Naive thymus-derived CD4-positive, alpha-beta T cell (primary cell): ENCODE results near the gene TLR8. TPM values are rescaled to one million over a fixed set of nuclear protein-coding genes. Genes with fewer than 3 reads are reported as not detected.

Source experiments
- ATAC-seq: fragments of 150-1000 bp; cut with Tn5 transposase; 2 replicates; pipeline ENCODE4 v1.10.0; 2021; ENCODE audit warnings: mild to moderate bottlenecking, moderate library complexity
- CTCF ChIA-PET: fragments of 350-600 bp; sonication (Branson Sonifier 250); formaldehyde crosslinking; loops from one replicate; lab custom pipeline; 2021; ENCODE audit warnings: antibody characterized with exemption; lab: Charles Lee
- POLR2A ChIA-PET: fragments of 350-600 bp; sonication (Branson Sonifier 250); formaldehyde crosslinking; loops from one replicate; lab custom pipeline; 2021; ENCODE audit warnings: antibody characterized with exemption, inconsistent platforms; lab: Charles Lee
- DNase-seq, 9 donors: peaks; one replicate each; pipeline versions ENCODE4 v3.0.0 to v3.0.0-alpha.2; 2020 to 2022; ENCODE audit warnings: mixed read lengths in 1 of 9
- H3K27ac ChIP-seq: one replicate; pipeline ENCODE4 v1.7.0; 2013; ENCODE audit warnings: mild to moderate bottlenecking, low read depth, low read length, moderate library complexity
- H3K27me3 ChIP-seq, 2 donors: one replicate each; pipeline ENCODE4 v1.7.0; 2013; ENCODE audit warnings: low read length in 2 of 2, mild to moderate bottlenecking in 2 of 2, moderate library complexity in 2 of 2; ENCODE audit not compliant: control insufficient read depth in 2 of 2, insufficient read depth in 2 of 2
- H3K36me3 ChIP-seq, 3 experiments: 1 replicate in 2 of 3; 2 replicates in 1 of 3; pipeline ENCODE4 v1.7.0; 2013; ENCODE audit warnings: low read length in 3 of 3, mild to moderate bottlenecking in 3 of 3, moderate library complexity in 1 of 3; ENCODE audit not compliant: insufficient read depth in 3 of 3, control insufficient read depth in 2 of 3
- H3K4me1 ChIP-seq, 2 donors: one replicate each; pipeline ENCODE4 v1.7.0; 2013; ENCODE audit warnings: low read length in 2 of 2, mild to moderate bottlenecking in 2 of 2, moderate library complexity in 1 of 2; ENCODE audit not compliant: control insufficient read depth in 2 of 2, insufficient read depth in 2 of 2
- H3K4me3 ChIP-seq: 2 replicates; pipeline ENCODE4 v1.7.0; 2013; ENCODE audit warnings: mild to moderate bottlenecking, low read length
- H3K9me3 ChIP-seq, 3 experiments: 1 replicate in 2 of 3; 2 replicates in 1 of 3; pipeline ENCODE4 v1.7.0; 2013; ENCODE audit warnings: low read length in 3 of 3; ENCODE audit not compliant: control insufficient read depth in 2 of 3
- H3K27ac Mint-ChIP-seq, 9 donors: one replicate each; pipeline ENCODE4 v1.8.0; 2020 to 2022; ENCODE audit warnings: mixed read lengths in 9 of 9, mild to moderate bottlenecking in 8 of 9, moderate library complexity in 5 of 9, inconsistent platforms in 2 of 9
- H3K27me3 Mint-ChIP-seq, 5 donors: one replicate each; pipeline ENCODE4 v1.8.0; 2021 to 2022; ENCODE audit warnings: mixed read lengths in 5 of 5, mild to moderate bottlenecking in 1 of 5
- H3K36me3 Mint-ChIP-seq, 5 donors: one replicate each; pipeline ENCODE4 v1.8.0; 2020 to 2022; ENCODE audit warnings: mixed read lengths in 5 of 5, mild to moderate bottlenecking in 3 of 5, inconsistent platforms in 1 of 5
- H3K4me1 Mint-ChIP-seq, 7 donors: one replicate each; pipeline ENCODE4 v1.8.0; 2020 to 2022; ENCODE audit warnings: mixed read lengths in 7 of 7, mild to moderate bottlenecking in 3 of 7, inconsistent platforms in 1 of 7
- H3K4me3 Mint-ChIP-seq, 10 donors: one replicate each; pipeline ENCODE4 v1.8.0; 2020 to 2022; ENCODE audit warnings: mild to moderate bottlenecking in 10 of 10, mixed read lengths in 10 of 10, moderate library complexity in 6 of 10, inconsistent platforms in 2 of 10
- H3K9me3 Mint-ChIP-seq, 11 donors: one replicate each; pipeline ENCODE4 v1.8.0; 2020 to 2022; ENCODE audit warnings: mixed read lengths in 11 of 11, mild to moderate bottlenecking in 4 of 11, inconsistent platforms in 1 of 11, moderate library complexity in 1 of 11
- intact Hi-C, 2 donors: fragments of 100-400 bp; cut with micrococcal nuclease; formaldehyde crosslinking; loops; one replicate each; pipeline ENCODE4 v1.15.1; 2023
- polyA plus RNA-seq, 2 donors: library from polyadenylated mRNA; unstranded; fragments of 300-500 nt; fragmentation: Illumina TruSeq; gene quantifications; one replicate each; pipeline ENCODE4 v1.2.3, GENCODE V29; 2021
- total RNA-seq, 6 experiments: library from RNA in 5 of 6; stranded (reverse) in 5 of 6; gene quantifications; 1 replicate in 5 of 6; 2 replicates in 1 of 6; pipeline ENCODE4 v1.2.3 and lab custom pipeline; 2021 to 2026

Gene TLR8
- total and polyA plus RNA-seq, 7 experiments from 2014 or later: 0.35 to 15.2 (median 0.51) TPM; not detected in 3

GRCh38 chrX:12887141-12887540, 19.3 kb upstream of the TLR8 start:
- intact Hi-C loops: no loop called here
- DNase-seq (no peak), ATAC-seq (no peak)
- H3K27ac ChIP-seq: no peak overlapping the region
- peaks cover 0 to 20% (median 0%) of the 10 kb centered on the region in 5 donors for H3K36me3 Mint-ChIP-seq
- no peak overlapping the region for H3K27ac Mint-ChIP-seq
- peaks cover 0 to 13% of the 10 kb centered on the region in 2 donors for H3K4me1 ChIP-seq
- POLR2A ChIA-PET: no interaction called here
- peaks cover 0 to 5% (median under 1%) of the 10 kb centered on the region in 5 donors for H3K27me3 Mint-ChIP-seq
- H3K4me3 ChIP-seq: no peak overlapping the region
- H3K36me3 ChIP-seq: no peaks in the 10 kb centered on the region
- no peaks in the 10 kb centered on the region for H3K9me3 ChIP-seq
- H3K4me3 Mint-ChIP-seq: no peak overlapping the region
- no peaks in the 10 kb centered on the region for H3K27me3 ChIP-seq
- peaks cover 0 to 5% (median 0%) of the 10 kb centered on the region in 11 donors for H3K9me3 Mint-ChIP-seq
- CTCF ChIA-PET: no interaction called here
- peaks cover 2 to 28% (median 13%) of the 10 kb centered on the region in 7 donors for H3K4me1 Mint-ChIP-seq

- peaks cover 0 to 5% (median 0%) of the 10 kb centered on the region in 11 donors for H3K9me3 Mint-ChIP-seq
- H3K27me3 Mint-ChIP-seq: peaks cover 0 to 5% (median 0%) of the 10 kb centered on the region in 5 donors
- ChIA-PET POLR2A (no interaction called here), CTCF (no interaction called here)
- Histone ChIP-seq H3K27me3 (no peaks in the 10 kb centered on the region), H3K4me1 (peaks cover 0 to 13% of the 10 kb centered on the region in 2 donors), H3K9me3 (no peaks in the 10 kb centered on the region), H3K36me3 (no peaks in the 10 kb centered on the region), H3K27ac (no peak overlapping the region), H3K4me3 (no peak overlapping the region)
- H3K4me3 Mint-ChIP-seq: no peak overlapping the region
- peaks cover 0 to 20% (median 0%) of the 10 kb centered on the region in 5 donors for H3K36me3 Mint-ChIP-seq
- peak overlapping the region in 1 of 9 donors; percentile 18 for H3K27ac Mint-ChIP-seq
- peaks cover 4 to 35% (median 16%) of the 10 kb centered on the region in 7 donors for H3K4me1 Mint-ChIP-seq
- intact Hi-C loops: no loop called here
- ATAC-seq: no peak
- DNase-seq: no peak
Measured at GRCh38 chrX:12887767-12888166, 18.7 kb upstream of the TLR8 start.

GRCh38 chrX:12890467-12890866, 16.0 kb upstream of the TLR8 start:
- ATAC-seq: peak; percentile 41
- DNase-seq: peak in 1 of 9 donors; percentile 42
- intact Hi-C loops: loop anchor here (1.0 to 10.0 kb wide), 3 partner anchors 46 to 1746 kb away; no protein-coding TSS in a partner anchor
- Histone ChIP-seq H3K9me3 (no peaks in the 10 kb centered on the region), H3K27ac (no peak overlapping the region), H3K4me1 (peaks cover 0 to 13% of the 10 kb centered on the region in 2 donors), H3K36me3 (no peaks in the 10 kb centered on the region), H3K27me3 (no peaks in the 10 kb centered on the region), H3K4me3 (no peak overlapping the region)
- no peaks in the 10 kb centered on the region for H3K27me3 Mint-ChIP-seq
- H3K4me3 Mint-ChIP-seq: peak overlapping the region in 3 of 10 donors; percentile 10 to 64 (median 16)
- H3K27ac Mint-ChIP-seq: peak overlapping the region in 4 of 9 donors; percentile 28 to 94 (median 40)
- CTCF ChIA-PET: interaction anchor here (1.0 to 1.2 kb wide), 2 partner anchors 75 to 79 kb away, joined by 3 to 5 read pairs; no protein-coding TSS in a partner anchor
- H3K4me1 Mint-ChIP-seq: peaks cover 4 to 52% (median 20%) of the 10 kb centered on the region in 7 donors
- H3K9me3 Mint-ChIP-seq: peaks cover 0 to 5% (median 0%) of the 10 kb centered on the region in 11 donors
- POLR2A ChIA-PET: interaction anchor here (0.7 kb wide), 1 partner anchor 44 kb away, joined by 3 read pairs; no protein-coding TSS in a partner anchor
- H3K36me3 Mint-ChIP-seq: peaks cover 0 to 16% (median 0%) of the 10 kb centered on the region in 5 donors

- Histone ChIP-seq H3K4me3 (no peak overlapping the region), H3K4me1 (peaks cover 0 to 13% of the 10 kb centered on the region in 2 donors), H3K27me3 (no peaks in the 10 kb centered on the region), H3K27ac (no peak overlapping the region), H3K36me3 (no peaks in the 10 kb centered on the region), H3K9me3 (no peaks in the 10 kb centered on the region)
- peaks cover 0 to 2% (median 0%) of the 10 kb centered on the region in 11 donors for H3K9me3 Mint-ChIP-seq
- CTCF ChIA-PET: interaction anchor here (1.0 to 1.2 kb wide), 2 partner anchors 76 to 80 kb away, joined by 3 to 5 read pairs; no protein-coding TSS in a partner anchor
- DNase-seq: no peak
- peaks cover 0 to 14% (median 0%) of the 10 kb centered on the region in 5 donors for H3K36me3 Mint-ChIP-seq
- H3K4me3 Mint-ChIP-seq: peak overlapping the region in 1 of 10 donors; percentile 64
- H3K4me1 Mint-ChIP-seq: peaks cover 4 to 57% (median 20%) of the 10 kb centered on the region in 7 donors
- peak overlapping the region in 2 of 9 donors; percentile 26 to 94 for H3K27ac Mint-ChIP-seq
- intact Hi-C loops: loop anchor here (5.0 to 10.0 kb wide), 2 partner anchors 61 to 1746 kb away; no protein-coding TSS in a partner anchor
- no peak for ATAC-seq
- no peaks in the 10 kb centered on the region for H3K27me3 Mint-ChIP-seq
- POLR2A ChIA-PET: no interaction called here
Measured at GRCh38 chrX:12891171-12891570, 15.2 kb upstream of the TLR8 start.

- Histone ChIP-seq H3K27ac (no peak overlapping the region), H3K27me3 (no peaks in the 10 kb centered on the region), H3K4me3 (no peak overlapping the region), H3K36me3 (no peaks in the 10 kb centered on the region), H3K4me1 (peaks cover 0 to 13% of the 10 kb centered on the region in 2 donors), H3K9me3 (no peaks in the 10 kb centered on the region)
- H3K36me3 Mint-ChIP-seq: peaks cover 0 to 8% (median 0%) of the 10 kb centered on the region in 5 donors
- peak overlapping the region in 4 of 10 donors; percentile 4 to 77 (median 16) for H3K4me3 Mint-ChIP-seq
- peaks cover 0 to 2% (median 0%) of the 10 kb centered on the region in 11 donors for H3K9me3 Mint-ChIP-seq
- ATAC-seq (no peak), DNase-seq (no peak)
- ChIA-PET POLR2A (no interaction called here), CTCF (no interaction called here)
- peaks cover 4 to 57% (median 20%) of the 10 kb centered on the region in 7 donors for H3K4me1 Mint-ChIP-seq
- H3K27ac Mint-ChIP-seq: peak overlapping the region in 4 of 9 donors; percentile 42 to 94 (median 84)
- intact Hi-C loops: loop anchor here (5.0 to 10.0 kb wide), 2 partner anchors 60 to 1747 kb away; no protein-coding TSS in a partner anchor
- no peaks in the 10 kb centered on the region for H3K27me3 Mint-ChIP-seq
Measured at GRCh38 chrX:12891915-12892506, 14.4 kb upstream of the TLR8 start.

- H3K4me3 ChIP-seq: no peak overlapping the region
- H3K27ac Mint-ChIP-seq: peak overlapping the region in 5 of 9 donors; percentile 9 to 89 (median 42)
- no peaks in the 10 kb centered on the region for H3K36me3 ChIP-seq
- H3K27ac ChIP-seq: no peak overlapping the region
- no peak for ATAC-seq
- POLR2A ChIA-PET: interaction anchor here (0.8 kb wide), 1 partner anchor 132 kb away, joined by 3 read pairs; no protein-coding TSS in a partner anchor
- intact Hi-C loops: loop anchor here (5.0 to 10.0 kb wide), 2 partner anchors 60 to 1748 kb away; no protein-coding TSS in a partner anchor
- H3K4me1 ChIP-seq: peaks cover 0 to 13% of the 10 kb centered on the region in 2 donors
- no peak for DNase-seq
- H3K27me3 ChIP-seq: no peaks in the 10 kb centered on the region
- H3K9me3 ChIP-seq: no peaks in the 10 kb centered on the region
- peaks cover 4 to 56% (median 20%) of the 10 kb centered on the region in 7 donors for H3K4me1 Mint-ChIP-seq
- H3K27me3 Mint-ChIP-seq: no peaks in the 10 kb centered on the region
- peaks cover 0 to 2% (median 0%) of the 10 kb centered on the region in 11 donors for H3K9me3 Mint-ChIP-seq
- H3K36me3 Mint-ChIP-seq: peaks cover 0 to 8% (median 0%) of the 10 kb centered on the region in 5 donors
- CTCF ChIA-PET: interaction anchor here (1.8 kb wide), 1 partner anchor 78 kb away, joined by 10 read pairs; no protein-coding TSS in a partner anchor
- no peak overlapping the region for H3K4me3 Mint-ChIP-seq
Measured at GRCh38 chrX:12892716-12893115, 13.7 kb upstream of the TLR8 start.
